GM12872 (cell line): ENCODE data around the gene TMEM208.

ENCODE experiments used
- CTCF ChIP-seq: IDR thresholded peaks from 3 replicates; pipeline ENCODE4 v1.5.1; 2011; ENCODE audit warnings: low read depth, mild to moderate bottlenecking, low read length, moderate library complexity; ENCODE audit not compliant: insufficient read depth

The TMEM208 gene

GRCh38 chr16:67226804-67227566, at the start of gene TMEM208:
TSS of gene TMEM208 (plus strand) at chr16:67227130. CDS start at chr16:67227219, 89 bp downstream.
- 0 out of 3 replicates have a peak, but pooled peaks have one; percentile 24 for TF ChIP-seq CTCF

- no peak for TF ChIP-seq CTCF
Observed at GRCh38 chr16:67177743-67178699, 48.9 kb upstream of the TMEM208 start.

GRCh38 chr16:67179421-67180080, 47.4 kb upstream of the TMEM208 start:
- TF ChIP-seq CTCF, result peak; percentile 42

GRCh38 chr16:67180166-67180565, 46.8 kb upstream of the TMEM208 start:
- no peak for TF ChIP-seq CTCF

GRCh38 chr16:67181346-67181745, 45.6 kb upstream of the TMEM208 start:
- TF ChIP-seq CTCF, result no peak

GRCh38 chr16:67182288-67182687, 44.6 kb upstream of the TMEM208 start:
- TF ChIP-seq CTCF, result no peak

- no peak for TF ChIP-seq CTCF
Observed at GRCh38 chr16:67183284-67183626, 43.7 kb upstream of the TMEM208 start.
